Stimulated activated CD4-positive, alpha-beta T cell treated with anti-CD3 and anti-CD28 coated beads, TNF-alpha, amount 100 ng/mL, for 48 hours (primary cell): Measurements from ENCODE around the gene KDM6B.
A peak's percentile ranks its signal among the peaks of the same experiment; 100 is the strongest.

ENCODE experiments used
- DNase-seq, 3 donors: peaks; one replicate each; pipeline ENCODE4 v3.0.0-alpha.2; 2020; ENCODE audit warnings: low read depth in 3 of 3

KDM6B gene

DNA sequence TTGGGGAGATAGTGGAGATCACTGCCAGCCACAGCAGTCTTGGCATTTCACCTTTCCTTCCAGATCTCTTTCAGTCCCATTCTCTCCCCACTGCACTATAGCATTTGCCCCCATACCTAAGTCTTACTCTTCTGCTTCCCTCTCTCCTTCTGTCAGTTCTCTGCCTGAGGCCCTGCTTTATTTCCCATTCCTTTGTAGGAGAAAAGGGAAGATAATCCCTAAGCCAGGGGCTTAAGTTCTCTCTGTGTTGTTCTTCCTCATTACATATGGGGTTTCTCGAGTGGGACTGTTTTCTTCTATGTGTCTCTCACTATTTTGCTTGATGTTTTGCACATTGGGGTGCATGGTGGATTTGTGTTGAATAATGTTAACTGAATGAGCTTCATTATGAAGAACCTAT, 6.4 kb downstream of the KDM6B start:
- no peak for DNase-seq

DNA sequence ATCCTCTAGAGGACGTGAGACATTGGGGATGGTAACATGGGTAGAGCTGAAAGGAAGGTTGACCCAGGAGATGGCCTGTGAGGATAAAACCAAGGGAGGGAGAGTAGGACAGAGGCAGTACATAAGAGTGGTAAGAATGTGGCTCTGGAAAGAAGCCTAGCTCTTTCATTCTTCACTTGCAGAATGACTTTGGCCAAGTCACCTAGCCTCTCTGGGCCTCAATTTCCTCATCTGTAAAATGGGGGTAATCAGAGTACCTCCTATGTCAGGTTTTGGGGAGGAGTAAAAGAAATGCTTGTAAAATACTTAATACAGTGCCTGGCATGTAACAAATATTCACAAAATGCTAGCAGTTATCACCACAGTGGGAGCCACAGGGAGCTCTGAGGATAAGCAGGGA, 6.9 kb downstream of the KDM6B start:
- DNase-seq = no peak

DNA sequence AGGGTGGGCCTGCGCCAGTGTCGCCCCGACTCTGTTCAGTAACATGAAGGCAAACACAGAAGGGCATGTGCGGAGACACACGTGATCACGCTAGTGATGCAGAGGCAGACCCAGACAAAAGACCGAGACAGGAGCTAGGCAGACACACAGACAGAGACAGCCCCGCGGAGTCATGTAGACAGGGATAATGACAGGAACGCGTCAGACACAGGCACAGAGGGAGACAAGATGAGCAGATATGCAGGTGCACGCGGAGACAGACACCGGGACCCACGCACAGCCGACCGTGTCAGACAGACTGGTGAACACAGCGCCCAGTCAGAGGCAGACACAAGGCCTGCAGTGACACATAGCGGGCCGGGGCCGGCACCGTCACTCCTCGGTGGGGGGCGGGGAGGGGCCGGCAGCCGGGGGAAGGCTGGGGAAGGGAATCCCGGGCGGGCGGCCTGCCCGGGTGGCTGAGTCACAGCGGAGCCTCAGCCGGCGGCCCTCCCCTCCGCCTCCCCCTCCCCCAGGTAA, 7.4 kb downstream of the KDM6B start:
- peak; percentile 81 to 93 (median 86) for DNase-seq

DNA sequence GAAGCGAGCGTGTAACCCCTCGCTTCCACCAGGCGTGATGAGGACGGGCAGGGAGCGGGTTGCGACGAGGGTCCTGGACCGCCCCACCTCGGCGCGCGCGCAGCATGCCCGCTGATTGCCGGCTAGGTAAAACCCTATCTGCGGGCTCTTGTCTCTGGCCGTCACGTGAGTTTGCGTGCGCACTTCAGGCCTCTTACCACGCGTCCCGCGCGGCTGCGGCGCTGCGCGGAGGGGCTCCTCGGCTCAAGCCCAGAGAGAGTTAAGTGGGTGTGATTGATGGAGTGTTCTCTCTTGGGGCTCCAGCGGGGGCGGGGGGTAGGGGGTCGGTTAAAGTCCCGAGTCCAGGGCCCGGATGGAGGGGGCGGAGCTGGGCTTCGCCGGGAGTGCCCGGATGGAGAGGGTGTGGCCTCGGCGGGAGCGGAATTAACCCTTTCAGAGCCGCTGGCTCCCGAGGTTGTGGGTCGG, 7.9 kb downstream of the KDM6B start:
- DNase-seq = peak; percentile 67 to 82 (median 71)

DNA sequence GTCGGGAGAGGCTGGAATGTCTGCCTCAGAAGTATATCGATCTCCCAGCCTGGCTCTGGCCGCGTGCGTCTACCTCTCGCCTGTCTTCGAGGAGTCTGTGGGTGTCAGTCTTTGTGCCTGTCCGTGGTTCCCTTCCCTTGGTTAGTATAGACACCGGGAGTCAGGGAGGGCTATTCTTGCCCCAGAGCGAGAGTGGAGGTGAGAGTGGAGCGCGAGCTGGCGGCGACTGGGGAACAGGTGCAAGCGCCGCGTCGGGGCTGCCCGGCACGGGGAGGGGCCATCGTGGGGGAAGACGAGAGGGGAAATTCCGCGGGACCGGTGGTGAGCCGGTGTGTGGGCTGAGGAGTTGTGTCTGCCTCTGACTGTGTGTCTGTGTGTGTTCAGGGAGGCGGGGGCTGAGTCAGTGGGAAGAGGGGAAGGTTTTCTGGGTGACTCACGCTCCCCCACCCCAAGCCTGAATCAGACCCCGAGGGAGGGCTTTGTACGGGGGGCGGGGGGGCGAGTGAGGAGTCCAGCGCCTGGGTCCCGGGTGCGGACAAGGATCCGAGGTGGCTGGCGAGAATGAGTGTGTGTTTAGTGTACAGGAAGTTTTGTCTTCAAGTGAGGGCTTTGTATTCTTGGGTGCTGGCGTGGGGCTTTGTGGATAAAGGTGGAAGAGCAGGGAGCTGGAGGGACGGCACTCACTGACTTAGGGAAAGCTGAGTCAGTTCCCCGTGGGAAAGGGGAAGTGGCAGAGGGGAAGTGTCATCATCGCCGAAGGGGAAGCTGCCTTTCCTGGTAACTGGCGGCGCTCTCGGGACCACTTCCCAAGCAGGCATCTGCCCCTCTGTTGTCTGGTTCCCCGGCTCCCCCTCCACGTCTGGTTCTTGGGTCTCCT, 8.6 kb downstream of the KDM6B start:
- peak; percentile 89 to 93 (median 92) for DNase-seq

DNA sequence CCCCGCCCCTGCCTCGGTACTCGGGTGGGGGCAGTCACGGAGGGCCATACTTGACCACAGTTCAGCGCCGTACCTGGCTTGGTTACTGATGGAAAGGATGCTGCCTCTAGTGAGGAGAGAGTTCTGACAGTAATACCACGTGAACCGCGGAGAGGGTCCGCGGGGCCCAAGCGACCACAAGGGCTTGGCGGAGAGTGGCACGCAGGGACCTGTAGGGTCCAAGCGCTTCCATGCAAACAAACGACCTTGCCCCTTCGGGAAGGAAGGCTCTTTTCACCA, 9.2 kb downstream of the KDM6B start:
- no peak for DNase-seq

DNA sequence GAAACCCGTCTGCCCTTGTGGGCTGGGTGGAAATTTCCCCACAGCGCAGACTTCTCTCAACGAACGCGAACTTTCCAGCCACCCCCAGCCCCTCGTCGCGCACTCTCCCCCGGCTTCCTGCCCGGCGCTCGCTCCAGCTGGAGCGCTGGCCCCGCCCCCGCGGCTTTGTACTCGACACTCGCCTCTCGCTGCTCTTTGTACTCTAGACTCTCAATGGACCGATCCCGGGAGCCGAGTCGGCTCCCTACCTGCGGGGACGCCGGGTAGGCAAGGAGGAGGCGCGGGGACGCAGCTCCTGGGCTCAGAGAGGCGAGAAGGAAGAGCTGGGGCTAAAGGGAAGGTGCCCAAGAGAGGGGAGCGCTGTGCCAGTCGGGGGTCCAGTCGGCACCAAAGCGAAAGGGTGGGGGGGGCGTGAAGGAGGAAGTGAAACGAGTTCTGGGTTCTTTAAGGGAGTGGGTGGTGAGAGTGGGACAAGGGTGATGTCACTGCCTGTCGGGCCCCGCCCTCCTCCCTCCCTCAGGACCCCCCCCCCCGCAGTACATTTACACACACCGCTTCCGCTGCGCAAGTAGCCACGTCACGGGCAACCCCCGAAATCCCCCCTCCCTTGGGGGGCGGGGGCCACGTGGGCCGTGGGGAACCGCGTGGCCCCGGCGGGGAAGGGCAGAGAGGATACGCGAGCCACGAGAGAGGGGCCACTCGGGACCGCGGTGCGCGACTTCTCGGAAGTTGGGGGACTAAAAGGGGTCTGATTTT, 9.7 kb downstream of the KDM6B start:
- DNase-seq = peak; percentile 75 to 86 (median 79)

DNA sequence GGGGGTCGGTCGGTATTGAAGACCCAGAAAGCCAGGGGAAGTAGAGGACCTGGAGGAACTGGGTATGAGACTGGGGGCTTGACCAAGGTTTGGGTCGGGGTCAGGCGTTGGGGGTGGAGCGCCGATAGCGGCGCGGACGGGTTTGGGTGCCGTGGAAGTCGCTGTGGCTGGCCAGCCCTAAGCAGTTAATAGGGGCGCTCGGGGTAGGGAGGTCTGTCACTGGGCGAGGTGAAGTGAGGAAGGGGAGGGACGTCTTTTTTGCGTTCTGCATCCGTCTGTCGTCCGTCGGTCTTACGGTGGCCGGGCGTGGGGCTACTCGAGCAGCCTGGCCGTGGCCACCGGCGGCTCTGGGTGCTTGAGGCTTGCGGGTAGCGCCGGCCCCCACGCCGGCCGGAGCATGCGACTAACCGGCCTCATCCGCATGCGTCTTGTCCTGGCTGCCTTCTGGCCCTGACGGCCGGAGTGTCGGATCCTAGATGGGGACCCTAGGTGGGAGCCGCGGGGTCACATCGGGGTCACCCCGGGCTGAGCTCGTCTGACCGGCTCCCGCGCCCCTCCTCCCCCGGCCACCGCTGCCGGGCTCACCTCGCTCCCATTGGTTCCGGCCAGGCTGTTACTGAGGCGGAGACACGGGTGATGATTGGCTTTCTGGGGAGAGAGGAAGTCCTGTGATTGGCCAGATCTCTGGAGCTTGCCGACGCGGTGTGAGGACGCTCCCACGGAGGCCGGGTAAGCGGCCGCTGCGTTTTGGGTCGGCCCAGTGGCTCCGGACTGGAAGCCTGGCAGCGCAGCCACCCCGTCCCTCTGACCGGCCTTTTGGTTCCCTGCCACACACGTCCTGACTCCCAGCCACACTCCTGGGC, 10.5 kb downstream of the KDM6B start:
- DNase-seq = peak; percentile 69 to 77 (median 70)

DNA sequence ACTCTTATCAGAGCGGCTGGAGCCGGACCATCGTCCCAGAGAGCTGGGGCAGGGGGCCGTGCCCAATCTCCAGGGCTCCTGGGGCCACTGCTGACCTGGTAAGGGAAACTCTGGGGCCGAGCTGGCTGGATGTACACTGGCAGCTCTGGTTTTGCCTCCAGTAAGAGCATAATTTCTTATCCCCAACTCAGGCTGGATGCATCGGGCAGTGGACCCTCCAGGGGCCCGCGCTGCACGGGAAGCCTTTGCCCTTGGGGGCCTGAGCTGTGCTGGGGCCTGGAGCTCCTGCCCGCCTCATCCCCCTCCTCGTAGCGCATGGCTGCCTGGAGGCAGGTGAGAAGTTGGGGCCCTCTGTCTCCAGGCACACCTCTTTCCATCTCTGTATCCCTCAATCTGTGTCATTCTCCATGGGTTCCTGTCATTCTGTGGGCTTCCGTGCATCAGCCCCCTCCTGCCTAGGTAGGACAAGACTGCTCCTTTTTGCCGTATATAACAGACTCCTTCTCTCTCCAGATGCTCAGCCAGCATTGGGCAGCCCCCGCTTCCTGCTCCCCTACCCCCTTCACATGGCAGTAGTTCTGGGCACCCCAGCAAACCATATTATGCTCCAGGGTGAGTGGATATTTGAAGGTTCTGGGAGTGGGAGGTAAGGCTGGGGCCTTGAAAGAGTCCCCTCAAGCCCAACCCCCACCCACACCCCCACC, 11.5 kb downstream of the KDM6B start:
- DNase-seq = no peak

DNA sequence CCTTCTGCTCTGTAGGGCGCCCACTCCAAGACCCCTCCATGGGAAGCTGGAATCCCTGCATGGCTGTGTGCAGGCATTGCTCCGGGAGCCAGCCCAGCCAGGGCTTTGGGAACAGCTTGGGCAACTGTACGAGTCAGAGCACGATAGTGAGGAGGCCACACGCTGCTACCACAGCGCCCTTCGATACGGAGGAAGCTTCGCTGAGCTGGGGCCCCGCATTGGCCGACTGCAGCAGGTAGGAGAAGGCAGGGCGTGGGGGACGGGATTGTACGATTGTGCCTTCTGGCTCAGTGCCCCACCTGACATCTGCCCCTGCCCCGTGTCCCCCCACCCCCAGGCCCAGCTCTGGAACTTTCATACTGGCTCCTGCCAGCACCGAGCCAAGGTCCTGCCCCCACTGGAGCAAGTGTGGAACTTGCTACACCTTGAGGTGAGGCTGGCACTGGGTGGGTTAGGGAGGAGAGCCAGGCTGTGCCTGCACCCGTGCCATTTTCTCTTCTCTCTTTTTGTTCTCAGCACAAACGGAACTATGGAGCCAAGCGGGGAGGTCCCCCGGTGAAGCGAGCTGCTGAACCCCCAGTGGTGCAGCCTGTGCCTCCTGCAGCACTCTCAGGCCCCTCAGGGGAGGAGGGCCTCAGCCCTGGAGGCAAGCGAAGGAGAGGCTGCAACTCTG, 12.2 kb downstream of the KDM6B start:
- DNase-seq = no peak

DNA sequence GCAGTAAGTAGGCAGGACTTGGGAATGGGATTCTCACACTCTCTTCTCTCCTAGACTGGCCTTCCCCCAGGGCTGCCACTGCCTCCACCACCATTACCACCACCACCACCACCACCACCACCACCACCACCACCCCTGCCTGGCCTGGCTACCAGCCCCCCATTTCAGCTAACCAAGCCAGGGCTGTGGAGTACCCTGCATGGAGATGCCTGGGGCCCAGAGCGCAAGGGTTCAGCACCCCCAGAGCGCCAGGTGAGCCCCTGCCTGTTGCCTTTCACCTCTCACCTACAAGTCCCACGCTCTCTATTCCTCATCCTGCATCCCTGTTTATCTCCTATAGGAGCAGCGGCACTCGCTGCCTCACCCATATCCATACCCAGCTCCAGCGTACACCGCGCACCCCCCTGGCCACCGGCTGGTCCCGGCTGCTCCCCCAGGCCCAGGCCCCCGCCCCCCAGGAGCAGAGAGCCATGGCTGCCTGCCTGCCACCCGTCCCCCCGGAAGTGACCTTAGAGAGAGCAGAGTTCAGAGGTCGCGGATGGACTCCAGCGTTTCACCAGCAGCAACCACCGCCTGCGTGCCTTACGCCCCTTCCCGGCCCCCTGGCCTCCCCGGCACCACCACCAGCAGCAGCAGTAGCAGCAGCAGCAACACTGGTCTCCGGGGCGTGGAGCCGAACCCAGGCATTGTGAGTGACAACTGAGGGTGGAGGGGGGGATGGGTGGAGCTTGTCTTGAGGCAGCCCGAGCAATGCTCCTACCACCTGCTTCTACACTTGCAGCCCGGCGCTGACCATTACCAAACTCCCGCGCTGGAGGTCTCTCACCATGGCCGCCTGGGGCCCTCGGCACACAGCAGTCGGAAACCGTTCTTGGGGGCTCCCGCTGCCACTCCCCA, 13.0 kb downstream of the KDM6B start:
- DNase-seq = no peak

DNA sequence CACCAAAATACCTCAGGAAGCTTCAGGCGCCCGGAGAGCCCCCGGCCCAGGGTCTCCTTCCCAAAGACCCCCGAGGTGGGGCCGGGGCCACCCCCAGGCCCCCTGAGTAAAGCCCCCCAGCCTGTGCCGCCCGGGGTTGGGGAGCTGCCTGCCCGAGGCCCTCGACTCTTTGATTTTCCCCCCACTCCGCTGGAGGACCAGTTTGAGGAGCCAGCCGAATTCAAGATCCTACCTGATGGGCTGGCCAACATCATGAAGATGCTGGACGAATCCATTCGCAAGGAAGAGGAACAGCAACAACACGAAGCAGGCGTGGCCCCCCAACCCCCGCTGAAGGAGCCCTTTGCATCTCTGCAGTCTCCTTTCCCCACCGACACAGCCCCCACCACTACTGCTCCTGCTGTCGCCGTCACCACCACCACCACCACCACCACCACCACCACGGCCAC, 14.1 kb downstream of the KDM6B start:
- DNase-seq = no peak

DNA sequence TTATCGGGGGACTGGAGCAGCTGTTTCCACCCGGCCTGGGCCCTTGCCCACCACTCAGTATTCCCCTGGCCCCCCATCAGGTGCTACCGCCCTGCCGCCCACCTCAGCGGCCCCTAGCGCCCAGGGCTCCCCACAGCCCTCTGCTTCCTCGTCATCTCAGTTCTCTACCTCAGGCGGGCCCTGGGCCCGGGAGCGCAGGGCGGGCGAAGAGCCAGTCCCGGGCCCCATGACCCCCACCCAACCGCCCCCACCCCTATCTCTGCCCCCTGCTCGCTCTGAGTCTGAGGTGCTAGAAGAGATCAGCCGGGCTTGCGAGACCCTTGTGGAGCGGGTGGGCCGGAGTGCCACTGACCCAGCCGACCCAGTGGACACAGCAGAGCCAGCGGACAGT, 14.7 kb downstream of the KDM6B start:
- DNase-seq = no peak

DNA sequence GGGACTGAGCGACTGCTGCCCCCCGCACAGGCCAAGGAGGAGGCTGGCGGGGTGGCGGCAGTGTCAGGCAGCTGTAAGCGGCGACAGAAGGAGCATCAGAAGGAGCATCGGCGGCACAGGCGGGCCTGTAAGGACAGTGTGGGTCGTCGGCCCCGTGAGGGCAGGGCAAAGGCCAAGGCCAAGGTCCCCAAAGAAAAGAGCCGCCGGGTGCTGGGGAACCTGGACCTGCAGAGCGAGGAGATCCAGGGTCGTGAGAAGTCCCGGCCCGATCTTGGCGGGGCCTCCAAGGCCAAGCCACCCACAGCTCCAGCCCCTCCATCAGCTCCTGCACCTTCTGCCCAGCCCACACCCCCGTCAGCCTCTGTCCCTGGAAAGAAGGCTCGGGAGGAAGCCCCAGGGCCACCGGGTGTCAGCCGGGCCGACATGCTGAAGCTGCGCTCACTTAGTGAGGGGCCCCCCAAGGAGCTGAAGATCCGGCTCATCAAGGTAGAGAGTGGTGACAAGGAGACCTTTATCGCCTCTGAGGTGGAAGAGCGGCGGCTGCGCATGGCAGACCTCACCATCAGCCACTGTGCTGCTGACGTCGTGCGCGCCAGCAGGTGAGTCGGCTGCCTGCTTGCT, 15.2 kb downstream of the KDM6B start:
- no peak for DNase-seq

DNA sequence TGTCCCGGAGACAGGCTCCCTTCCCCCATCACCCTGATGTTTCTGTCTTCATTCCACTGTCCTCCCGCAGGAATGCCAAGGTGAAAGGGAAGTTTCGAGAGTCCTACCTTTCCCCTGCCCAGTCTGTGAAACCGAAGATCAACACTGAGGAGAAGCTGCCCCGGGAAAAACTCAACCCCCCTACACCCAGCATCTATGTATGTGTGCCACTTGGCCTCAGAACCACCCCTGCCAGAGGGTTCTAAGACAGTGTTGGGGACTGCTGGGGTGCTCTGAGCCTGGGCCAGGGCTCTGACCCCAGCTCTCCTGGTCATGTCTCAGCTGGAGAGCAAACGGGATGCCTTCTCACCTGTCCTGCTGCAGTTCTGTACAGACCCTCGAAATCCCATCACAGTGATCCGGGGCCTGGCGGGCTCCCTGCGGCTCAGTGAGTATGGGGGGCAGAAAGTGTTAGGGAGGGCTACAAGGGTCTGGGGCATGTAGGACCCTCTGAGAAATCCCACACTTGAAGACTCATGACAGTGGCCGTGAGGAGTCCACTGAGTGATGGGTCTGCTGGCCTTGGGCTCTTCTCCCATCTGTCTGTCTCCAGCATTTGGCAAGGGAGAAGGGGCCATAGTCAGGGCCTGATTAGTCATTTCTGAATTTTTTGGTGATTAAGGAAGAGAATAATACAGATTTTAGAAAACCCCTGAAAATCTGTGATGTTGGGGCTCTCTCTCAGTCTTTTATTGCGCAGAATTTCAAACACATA, 15.9 kb downstream of the KDM6B start:
- no peak for DNase-seq

DNA sequence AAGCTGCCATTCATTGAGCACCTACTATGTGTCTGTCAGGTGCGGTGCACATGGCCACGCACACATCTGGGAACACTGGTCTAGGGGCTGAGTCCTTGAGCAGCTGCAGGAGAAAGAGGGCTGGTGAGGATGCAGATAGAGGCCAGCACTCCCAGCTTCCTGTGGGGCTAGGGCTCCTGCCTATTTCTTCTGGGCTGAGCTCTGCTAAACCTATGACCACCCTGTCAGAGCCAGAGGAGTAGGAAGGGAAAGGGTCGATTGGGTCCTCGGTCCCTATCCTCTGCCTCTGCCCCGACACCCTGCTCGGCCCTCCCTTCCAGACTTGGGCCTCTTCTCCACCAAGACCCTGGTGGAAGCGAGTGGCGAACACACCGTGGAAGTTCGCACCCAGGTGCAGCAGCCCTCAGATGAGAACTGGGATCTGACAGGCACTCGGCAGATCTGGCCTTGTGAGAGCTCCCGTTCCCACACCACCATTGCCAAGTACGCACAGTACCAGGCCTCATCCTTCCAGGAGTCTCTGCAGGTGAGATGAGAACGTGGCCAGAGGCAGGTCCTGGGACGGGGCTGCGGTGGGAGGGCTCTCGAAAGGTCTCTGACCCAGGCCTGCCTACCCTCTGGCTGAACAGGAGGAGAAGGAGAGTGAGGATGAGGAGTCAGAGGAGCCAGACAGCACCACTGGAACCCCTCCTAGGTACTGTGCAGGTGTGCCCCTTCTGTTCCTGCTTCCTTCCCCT, 16.9 kb downstream of the KDM6B start:
- DNase-seq = no peak

DNA sequence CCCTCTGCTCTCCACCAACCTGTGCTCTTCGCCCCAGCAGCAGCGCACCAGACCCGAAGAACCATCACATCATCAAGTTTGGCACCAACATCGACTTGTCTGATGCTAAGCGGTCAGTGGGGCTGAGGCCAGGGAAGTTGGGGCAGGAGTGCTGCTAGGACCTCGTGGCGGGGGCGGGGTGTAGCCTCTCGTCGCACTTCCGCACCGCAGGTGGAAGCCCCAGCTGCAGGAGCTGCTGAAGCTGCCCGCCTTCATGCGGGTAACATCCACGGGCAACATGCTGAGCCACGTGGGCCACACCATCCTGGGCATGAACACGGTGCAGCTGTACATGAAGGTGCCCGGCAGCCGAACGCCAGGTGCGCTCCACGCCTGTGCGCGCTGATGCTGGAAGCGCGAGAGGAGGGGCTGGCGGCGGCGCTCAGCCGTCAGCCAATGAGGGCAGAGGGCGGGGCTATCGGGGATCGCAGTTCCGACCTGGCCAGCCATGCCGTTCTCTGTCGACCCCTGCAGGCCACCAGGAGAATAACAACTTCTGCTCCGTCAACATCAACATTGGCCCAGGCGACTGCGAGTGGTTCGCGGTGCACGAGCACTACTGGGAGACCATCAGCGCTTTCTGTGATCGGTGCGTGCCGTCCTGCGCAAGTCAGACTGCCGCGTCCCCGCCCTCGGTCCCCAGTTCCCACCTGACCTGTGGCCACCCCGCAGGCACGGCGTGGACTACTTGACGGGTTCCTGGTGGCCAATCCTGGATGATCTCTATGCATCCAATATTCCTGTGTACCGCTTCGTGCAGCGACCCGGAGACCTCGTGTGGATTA, 17.6 kb downstream of the KDM6B start:
- DNase-seq = peak; percentile 85 to 97 (median 86)
